Suppressor macrophage treated with lipopolysaccharide for 1 hour (primary cell): ENCODE results near the gene FILIP1L.
"Not testable (repeated sequence)": the region's sequence is repeated elsewhere in the genome, so short reads cannot be mapped to it uniquely, and the experiment has no call there.

Experiments
- DNase-seq, 3 donors: peaks; one replicate each; pipeline ENCODE4 v3.0.0-alpha.2; 2020 to 2022

FILIP1L gene

GRCh38 chr3:100072326-100073048 lies 41.8 kb downstream of the FILIP1L start:
- peak; percentile 49 to 79 (median 76) for DNase-seq

- DNase-seq, result no peak
Measured at GRCh38 chr3:100069472-100069871, 44.8 kb downstream of the FILIP1L start.

GRCh38 chr3:100068826-100069225 lies 45.5 kb downstream of the FILIP1L start:
- DNase-seq, result peak; percentile 68 to 83 (median 76)

GRCh38 chr3:100067589-100067988 lies 46.7 kb downstream of the FILIP1L start:
- DNase-seq, result no peak

GRCh38 chr3:100063929-100064461 lies 50.3 kb downstream of the FILIP1L start:
- no peak for DNase-seq

GRCh38 chr3:100062665-100063064 lies 51.6 kb downstream of the FILIP1L start:
- no peak for DNase-seq

- DNase-seq, result peak in 2 of 3 donors; percentile 13 to 32
Measured at GRCh38 chr3:100060685-100061484, 53.4 kb downstream of the FILIP1L start.

GRCh38 chr3:100059472-100059871 lies 54.8 kb downstream of the FILIP1L start:
- DNase-seq, result no peak

- DNase-seq, result no peak
Measured at GRCh38 chr3:100057716-100058575, 56.4 kb downstream of the FILIP1L start.

GRCh38 chr3:100053951-100054620 lies 60.2 kb downstream of the FILIP1L start:
- no peak for DNase-seq

- not testable (repeated sequence) for DNase-seq
Measured at GRCh38 chr3:100051513-100051912, 62.8 kb downstream of the FILIP1L start.

- DNase-seq, result no peak
Measured at GRCh38 chr3:100048248-100048647, 66.1 kb downstream of the FILIP1L start.

- DNase-seq, result peak; percentile 56 to 74 (median 63)
Measured at GRCh38 chr3:100047455-100048141, 66.7 kb downstream of the FILIP1L start.

GRCh38 chr3:100046986-100047385 lies 67.3 kb downstream of the FILIP1L start:
- DNase-seq, result peak in 2 of 3 donors; percentile 48 to 49

- peak; percentile 67 to 78 (median 76) for DNase-seq
Measured at GRCh38 chr3:100045696-100046095, 68.6 kb downstream of the FILIP1L start.

- peak; percentile 61 to 82 (median 80) for DNase-seq
Measured at GRCh38 chr3:100044369-100044768, 69.9 kb downstream of the FILIP1L start.

GRCh38 chr3:100043271-100043670 lies 71.0 kb downstream of the FILIP1L start:
- peak in 2 of 3 donors; percentile 16 to 33 for DNase-seq

GRCh38 chr3:100042166-100042981 lies 71.9 kb downstream of the FILIP1L start:
- DNase-seq, result no peak

- DNase-seq, result no peak
Measured at GRCh38 chr3:100041328-100041749, 73.0 kb downstream of the FILIP1L start.

- DNase-seq, result no peak
Measured at GRCh38 chr3:100040451-100041225, 73.7 kb downstream of the FILIP1L start.
